Neural cell (in vitro differentiated cells): ENCODE results near the gene HECTD1. TPM values are rescaled to one million over a fixed set of nuclear protein-coding genes. Genes with fewer than 3 reads are reported as not detected.
"Not testable (repeated sequence)": the region's sequence is repeated elsewhere in the genome, so short reads cannot be mapped to it uniquely, and the experiment has no call there.

Source experiments
- H2AFZ ChIP-seq: fragments of 200-600, 300-800 bp; sonication (generic), shearing (Covaris generic); 2 replicates; pipeline ENCODE4 v1.6.0; 2014; ENCODE audit warnings: low read depth, mild to moderate bottlenecking, antibody characterized with exemption, low read length, moderate library complexity
- H3F3A ChIP-seq: fragments of 200-600 bp; shearing (Covaris generic); 2 replicates; pipeline ENCODE4 v1.6.1; 2016; ENCODE audit warnings: mild to moderate bottlenecking, moderate library complexity, mixed read lengths, antibody characterized with exemption, low read length; ENCODE audit not compliant: insufficient read depth, poor library complexity, severe bottlenecking
- H3K27ac ChIP-seq: fragments of 200-600, 300-800 bp; sonication (generic), shearing (Covaris generic); 2 replicates; pipeline ENCODE4 v1.5.1; 2014; ENCODE audit warnings: mild to moderate bottlenecking, low read length, moderate library complexity
- H3K27me3 ChIP-seq: fragments of 300-800, 200-600 bp; sonication (generic), shearing (Covaris generic); 2 replicates; pipeline ENCODE4 v1.6.0; 2014; ENCODE audit warnings: mild to moderate bottlenecking, low read depth, low read length, moderate library complexity; ENCODE audit not compliant: insufficient read depth
- H3K36me3 ChIP-seq: fragments of 300-800, 200-600 bp; sonication (generic), shearing (Covaris generic); 2 replicates; pipeline ENCODE4 v1.5.1; 2014; ENCODE audit warnings: mild to moderate bottlenecking, antibody characterized with exemption, low read length, moderate library complexity; ENCODE audit not compliant: insufficient read depth
- H3K4me2 ChIP-seq: fragments of 300-800, 200-600 bp; sonication (generic), shearing (Covaris generic); 2 replicates; pipeline ENCODE4 v1.6.0; 2014; ENCODE audit warnings: mild to moderate bottlenecking, low read length
- H3K4me3 ChIP-seq: fragments of 300-800, 200-600 bp; sonication (generic), shearing (Covaris generic); 2 replicates; pipeline ENCODE4 v1.5.1; 2014; ENCODE audit warnings: mild to moderate bottlenecking, low read length, moderate library complexity
- H3K79me2 ChIP-seq: fragments of 200-600 bp; shearing (Covaris generic); replicated peaks from 2 replicates; pipeline ENCODE4 v1.6.0; 2014; ENCODE audit warnings: mild to moderate bottlenecking, low read length, moderate library complexity; ENCODE audit not compliant: insufficient read depth
- H3K9ac ChIP-seq: fragments of 300-800, 200-600 bp; sonication (generic), shearing (Covaris generic); 2 replicates; pipeline ENCODE4 v1.6.1; 2016; ENCODE audit warnings: mild to moderate bottlenecking, low read length, mixed read lengths
- H3K9me2 ChIP-seq: fragments of 200-600 bp; shearing (Covaris generic); 2 replicates; pipeline ENCODE4 v1.6.1; 2016; ENCODE audit warnings: mild to moderate bottlenecking, low read length, mixed read lengths; ENCODE audit not compliant: insufficient read depth
- H3K9me3 ChIP-seq: fragments of 200-600, 300-800 bp; sonication (generic), shearing (Covaris generic); 2 replicates; pipeline ENCODE4 v1.6.1; 2016; ENCODE audit warnings: mild to moderate bottlenecking, mixed run types, low read length, moderate library complexity, mixed read lengths
- H4K20me1 ChIP-seq: fragments of 200-600 bp; shearing (Covaris generic); 2 replicates; pipeline ENCODE4 v1.6.1; 2016; ENCODE audit warnings: mild to moderate bottlenecking, mixed run types; ENCODE audit not compliant: insufficient read depth
- EP300 ChIP-seq: fragments of 450-650 bp; conservative IDR thresholded peaks from 2 replicates; pipeline ENCODE4 v1.6.1; 2014; ENCODE audit warnings: antibody characterized with exemption, mild to moderate bottlenecking, moderate library complexity; ENCODE audit not compliant: poor library complexity, severe bottlenecking
- EZH2 ChIP-seq: fragments of 200-600, 300-800 bp; shearing (Covaris generic), sonication (generic); IDR thresholded peaks from 2 replicates; pipeline ENCODE4 v1.6.1; 2014; ENCODE audit warnings: antibody characterized with exemption, low read length, borderline replicate concordance, mild to moderate bottlenecking; ENCODE audit not compliant: insufficient read depth, poor library complexity, severe bottlenecking
- MXI1 ChIP-seq: fragments of 450-650 bp; conservative IDR thresholded peaks from 2 replicates; pipeline ENCODE4 v1.6.1; 2014; ENCODE audit warnings: antibody characterized with exemption, mild to moderate bottlenecking; ENCODE audit not compliant: poor library complexity, severe bottlenecking
- POLR2AphosphoS5 ChIP-seq: IDR thresholded peaks from 2 replicates; pipeline ENCODE4 v1.6.1; 2012
- RAD21 ChIP-seq: fragments of 450-650 bp; conservative IDR thresholded peaks from 2 replicates; pipeline ENCODE4 v1.6.1; 2014; ENCODE audit warnings: antibody characterized with exemption, mild to moderate bottlenecking, moderate library complexity
- SMC3 ChIP-seq: fragments of 450-650 bp; conservative IDR thresholded peaks from 2 replicates; pipeline ENCODE4 v1.6.1; 2014; ENCODE audit warnings: antibody characterized with exemption, mild to moderate bottlenecking, moderate library complexity; ENCODE audit not compliant: poor library complexity
- TAF1 ChIP-seq: IDR thresholded peaks from 2 replicates; pipeline ENCODE4 v1.6.1; 2012; ENCODE audit warnings: low read depth
- polyA plus RNA-seq: library from polyadenylated mRNA; depleted of rRNA; stranded (reverse); fragments of >200 nt; gene quantifications from 2 replicates; pipeline ENCODE4 v1.2.3, GENCODE V29; 2014
- TF ChIP-seq, protein P1 (sequence below): IDR thresholded peaks from 2 replicates; pipeline ENCODE4 v1.6.1; 2012; ENCODE audit warnings: borderline replicate concordance
- TF ChIP-seq, protein P2 (sequence below): fragments of 450-650 bp; IDR thresholded peaks from 2 replicates; pipeline ENCODE4 v1.5.1; 2014; ENCODE audit warnings: antibody characterized with exemption, mild to moderate bottlenecking, moderate library complexity; ENCODE audit not compliant: poor library complexity, severe bottlenecking

The HECTD1 gene
- polyA plus RNA-seq, 1 donor from 2014 or later = 144 TPM

DNA sequence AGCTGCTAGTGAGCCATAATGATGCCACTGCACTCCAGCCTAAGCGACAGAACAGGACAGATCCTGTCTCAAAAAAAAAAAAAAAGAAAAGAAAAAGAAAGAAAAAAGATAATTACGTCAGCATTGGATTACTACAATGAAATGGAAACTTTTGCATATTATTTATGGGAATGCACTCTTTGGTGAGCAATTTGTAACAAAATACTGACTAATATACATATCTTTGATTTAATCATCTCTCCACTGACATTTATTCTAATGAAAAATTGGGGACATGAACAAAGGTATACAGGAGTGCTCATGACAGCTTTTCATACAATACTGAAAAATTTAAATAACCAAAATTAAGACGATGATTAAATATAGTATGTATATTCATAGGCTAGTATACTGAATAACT, 27.9 kb upstream of the HECTD1 start:
- Histone ChIP-seq H3K27me3 (no peaks in the 10 kb centered on the region), H3F3A (no peaks in the 10 kb centered on the region), H3K4me3 (no peak overlapping the region), H2AFZ (no peak overlapping the region), H3K4me2 (no peak overlapping the region), H3K79me2 (no peaks in the 10 kb centered on the region), H3K27ac (no peak overlapping the region), H3K9me2 (no peaks in the 10 kb centered on the region), H3K36me3 (no peaks in the 10 kb centered on the region), H3K9ac (no peak overlapping the region), H4K20me1 (no peaks in the 10 kb centered on the region), H3K9me3 (no peaks in the 10 kb centered on the region)
- TF ChIP-seq POLR2AphosphoS5 (no peak), TAF1 (no peak), RAD21 (no peak), EZH2 (no peak), EP300 (no peak)
- TF ChIP-seq, protein P1, sequence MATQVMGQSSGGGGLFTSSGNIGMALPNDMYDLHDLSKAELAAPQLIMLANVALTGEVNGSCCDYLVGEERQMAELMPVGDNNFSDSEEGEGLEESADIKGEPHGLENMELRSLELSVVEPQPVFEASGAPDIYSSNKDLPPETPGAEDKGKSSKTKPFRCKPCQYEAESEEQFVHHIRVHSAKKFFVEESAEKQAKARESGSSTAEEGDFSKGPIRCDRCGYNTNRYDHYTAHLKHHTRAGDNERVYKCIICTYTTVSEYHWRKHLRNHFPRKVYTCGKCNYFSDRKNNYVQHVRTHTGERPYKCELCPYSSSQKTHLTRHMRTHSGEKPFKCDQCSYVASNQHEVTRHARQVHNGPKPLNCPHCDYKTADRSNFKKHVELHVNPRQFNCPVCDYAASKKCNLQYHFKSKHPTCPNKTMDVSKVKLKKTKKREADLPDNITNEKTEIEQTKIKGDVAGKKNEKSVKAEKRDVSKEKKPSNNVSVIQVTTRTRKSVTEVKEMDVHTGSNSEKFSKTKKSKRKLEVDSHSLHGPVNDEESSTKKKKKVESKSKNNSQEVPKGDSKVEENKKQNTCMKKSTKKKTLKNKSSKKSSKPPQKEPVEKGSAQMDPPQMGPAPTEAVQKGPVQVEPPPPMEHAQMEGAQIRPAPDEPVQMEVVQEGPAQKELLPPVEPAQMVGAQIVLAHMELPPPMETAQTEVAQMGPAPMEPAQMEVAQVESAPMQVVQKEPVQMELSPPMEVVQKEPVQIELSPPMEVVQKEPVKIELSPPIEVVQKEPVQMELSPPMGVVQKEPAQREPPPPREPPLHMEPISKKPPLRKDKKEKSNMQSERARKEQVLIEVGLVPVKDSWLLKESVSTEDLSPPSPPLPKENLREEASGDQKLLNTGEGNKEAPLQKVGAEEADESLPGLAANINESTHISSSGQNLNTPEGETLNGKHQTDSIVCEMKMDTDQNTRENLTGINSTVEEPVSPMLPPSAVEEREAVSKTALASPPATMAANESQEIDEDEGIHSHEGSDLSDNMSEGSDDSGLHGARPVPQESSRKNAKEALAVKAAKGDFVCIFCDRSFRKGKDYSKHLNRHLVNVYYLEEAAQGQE = no peak

- H3F3A ChIP-seq = no peaks in the 10 kb centered on the region
- TF ChIP-seq, protein P2, sequence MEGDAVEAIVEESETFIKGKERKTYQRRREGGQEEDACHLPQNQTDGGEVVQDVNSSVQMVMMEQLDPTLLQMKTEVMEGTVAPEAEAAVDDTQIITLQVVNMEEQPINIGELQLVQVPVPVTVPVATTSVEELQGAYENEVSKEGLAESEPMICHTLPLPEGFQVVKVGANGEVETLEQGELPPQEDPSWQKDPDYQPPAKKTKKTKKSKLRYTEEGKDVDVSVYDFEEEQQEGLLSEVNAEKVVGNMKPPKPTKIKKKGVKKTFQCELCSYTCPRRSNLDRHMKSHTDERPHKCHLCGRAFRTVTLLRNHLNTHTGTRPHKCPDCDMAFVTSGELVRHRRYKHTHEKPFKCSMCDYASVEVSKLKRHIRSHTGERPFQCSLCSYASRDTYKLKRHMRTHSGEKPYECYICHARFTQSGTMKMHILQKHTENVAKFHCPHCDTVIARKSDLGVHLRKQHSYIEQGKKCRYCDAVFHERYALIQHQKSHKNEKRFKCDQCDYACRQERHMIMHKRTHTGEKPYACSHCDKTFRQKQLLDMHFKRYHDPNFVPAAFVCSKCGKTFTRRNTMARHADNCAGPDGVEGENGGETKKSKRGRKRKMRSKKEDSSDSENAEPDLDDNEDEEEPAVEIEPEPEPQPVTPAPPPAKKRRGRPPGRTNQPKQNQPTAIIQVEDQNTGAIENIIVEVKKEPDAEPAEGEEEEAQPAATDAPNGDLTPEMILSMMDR = no peak
- TF ChIP-seq EP300 = no peak
- TF ChIP-seq SMC3 = no peak
- no peak for TF ChIP-seq RAD21
- TF ChIP-seq MXI1 = no peak
- TF ChIP-seq TAF1 = no peak
- no peak for TF ChIP-seq EZH2
- TF ChIP-seq, protein P1 = no peak
- TF ChIP-seq POLR2AphosphoS5 = no peak
Measured at GRCh38 chr14:31232081-31232480, 24.5 kb upstream of the HECTD1 start.

DNA sequence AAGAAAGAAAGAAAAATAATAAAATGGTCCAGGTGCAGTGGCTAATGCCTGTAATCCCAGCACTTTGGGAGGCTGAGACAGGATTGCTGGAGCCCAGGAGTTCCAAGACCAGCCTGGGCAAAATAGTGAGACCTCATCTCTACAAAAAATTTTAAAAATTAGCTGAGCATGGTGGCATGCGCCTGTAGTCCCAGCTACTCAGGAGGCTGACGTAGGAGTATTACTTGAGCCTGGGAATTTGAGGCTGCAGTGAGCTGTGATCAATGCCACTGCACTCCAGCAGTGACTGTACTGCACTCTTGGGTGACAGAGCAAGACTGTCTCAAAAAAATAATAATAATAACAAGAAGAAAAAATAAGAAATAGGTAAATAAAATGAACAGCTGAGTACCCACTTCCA, 23.7 kb upstream of the HECTD1 start:
- H2AFZ ChIP-seq, H3K27me3 ChIP-seq, H3K4me3 ChIP-seq, H3K9me2 ChIP-seq, H4K20me1 ChIP-seq, H3K36me3 ChIP-seq, H3K4me2 ChIP-seq, H3K9me3 ChIP-seq, H3F3A ChIP-seq, H3K27ac ChIP-seq, H3K9ac ChIP-seq, H3K79me2 ChIP-seq: not testable (repeated sequence)

More at GRCh38 chr14:31232081-31232480, 24.5 kb upstream of the HECTD1 start:
- no peaks in the 10 kb centered on the region for H3K9me3 ChIP-seq
- no peaks in the 10 kb centered on the region for H3K27me3 ChIP-seq
- no peak overlapping the region for H2AFZ ChIP-seq
- H3K27ac ChIP-seq = no peak overlapping the region
- no peaks in the 10 kb centered on the region for H3K79me2 ChIP-seq
- no peak overlapping the region for H3K4me3 ChIP-seq
- H3K9ac ChIP-seq = no peak overlapping the region
- H3K36me3 ChIP-seq = no peaks in the 10 kb centered on the region
- H3K4me2 ChIP-seq = no peak overlapping the region
- no peaks in the 10 kb centered on the region for H3K9me2 ChIP-seq
- H4K20me1 ChIP-seq = no peaks in the 10 kb centered on the region
